Fibroblast of skin of left biceps (primary cell): ENCODE results near the gene BCL7B.
A peak's percentile ranks its signal among the peaks of the same experiment; 100 is the strongest.
"Not testable (repeated sequence)": the region's sequence is repeated elsewhere in the genome, so short reads cannot be mapped to it uniquely, and the experiment has no call there.

ENCODE experiments used
- DNase-seq, 2 experiments: peaks; one replicate each; pipeline ENCODE4 v3.0.0-alpha.2; 2013; ENCODE audit warnings: low read depth in 2 of 2

BCL7B gene

GRCh38 chr7:73535918-73536317, 21.6 kb downstream of the BCL7B start:
- not testable (repeated sequence) for DNase-seq

DNA sequence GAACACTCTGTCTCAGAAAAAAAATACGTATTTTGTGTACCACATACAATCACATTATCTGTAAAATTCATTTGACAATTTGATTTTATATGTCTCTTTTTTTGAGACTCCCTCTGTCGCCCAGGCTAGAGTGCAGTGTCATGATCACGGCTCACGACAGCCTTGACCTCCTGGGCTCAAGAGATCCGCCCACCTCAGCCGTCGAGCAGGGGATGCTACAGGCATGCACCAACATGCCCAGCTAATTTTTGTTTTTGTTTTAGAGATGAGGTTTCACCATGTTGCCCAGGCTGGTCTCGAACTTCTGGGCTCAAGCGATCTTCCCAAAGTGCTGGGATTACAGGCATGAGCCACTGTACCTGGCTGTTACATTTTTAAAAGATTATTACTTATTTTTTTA, 23.7 kb downstream of the BCL7B start:
- no peak for DNase-seq

GRCh38 chr7:73532224-73532623, 25.3 kb downstream of the BCL7B start:
- no peak for DNase-seq

GRCh38 chr7:73530800-73531199, 26.7 kb downstream of the BCL7B start:
- DNase-seq: no peak

GRCh38 chr7:73526896-73527821, 30.3 kb downstream of the BCL7B start:
- no peak for DNase-seq

GRCh38 chr7:73526158-73526494, 31.4 kb downstream of the BCL7B start:
- not testable (repeated sequence) for DNase-seq

- DNase-seq: peak; percentile 96
Observed at GRCh38 chr7:73522105-73522872, 35.2 kb downstream of the BCL7B start, which contains the start of gene BAZ1B. BAZ1B (minus strand) TSS chr7:73522293; CDS start chr7:73521933, 360 bp downstream.

GRCh38 chr7:73521636-73522104, 35.8 kb downstream of the BCL7B start:
- peak in 1 of 2 experiments; percentile 12 for DNase-seq

GRCh38 chr7:73520673-73521635, 36.5 kb downstream of the BCL7B start:
- no peak for DNase-seq

DNA sequence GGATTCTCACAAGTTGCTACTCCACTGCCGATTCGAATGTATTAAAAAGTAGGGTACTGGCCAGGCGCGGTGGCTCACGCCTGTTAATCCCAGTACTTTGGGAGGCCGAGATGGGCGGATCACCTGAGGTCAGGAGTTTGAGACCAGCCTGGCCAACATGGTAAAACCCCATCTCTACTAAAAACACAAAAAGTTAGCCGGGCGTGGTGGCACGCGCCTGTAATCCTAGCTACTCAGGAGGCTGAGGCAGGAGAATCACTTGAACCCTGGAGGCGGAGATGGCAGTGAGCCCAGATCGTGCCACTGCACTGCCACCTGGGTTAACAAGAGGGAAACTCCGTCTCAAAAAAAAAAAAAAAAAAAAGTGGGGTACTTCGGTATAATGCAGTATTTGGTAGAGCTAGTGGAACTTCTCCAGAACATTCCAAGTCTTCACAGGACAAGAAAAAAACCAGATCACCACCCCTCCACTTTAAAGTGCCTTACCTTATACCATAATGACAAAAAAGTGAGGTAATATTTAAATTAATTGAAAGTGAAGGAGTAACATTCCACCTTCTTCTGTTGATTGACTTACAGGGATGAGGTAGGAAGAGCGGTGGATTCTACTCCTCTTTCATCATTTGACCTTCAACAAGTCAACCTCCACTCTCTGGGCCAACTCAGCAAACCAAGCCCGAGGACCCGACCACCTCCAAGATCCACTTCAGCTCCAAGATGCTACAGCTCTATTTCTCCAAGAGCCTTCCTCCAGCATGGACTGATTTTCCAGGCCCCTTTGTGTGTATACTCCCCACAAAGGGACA, 37.4 kb downstream of the BCL7B start:
- no peak for DNase-seq

GRCh38 chr7:73518470-73518869, 39.0 kb downstream of the BCL7B start:
- DNase-seq: no peak

- no peak for DNase-seq
Observed at GRCh38 chr7:73517241-73517995, 40.1 kb downstream of the BCL7B start.

GRCh38 chr7:73515178-73515577, 42.3 kb downstream of the BCL7B start:
- no peak for DNase-seq

DNA sequence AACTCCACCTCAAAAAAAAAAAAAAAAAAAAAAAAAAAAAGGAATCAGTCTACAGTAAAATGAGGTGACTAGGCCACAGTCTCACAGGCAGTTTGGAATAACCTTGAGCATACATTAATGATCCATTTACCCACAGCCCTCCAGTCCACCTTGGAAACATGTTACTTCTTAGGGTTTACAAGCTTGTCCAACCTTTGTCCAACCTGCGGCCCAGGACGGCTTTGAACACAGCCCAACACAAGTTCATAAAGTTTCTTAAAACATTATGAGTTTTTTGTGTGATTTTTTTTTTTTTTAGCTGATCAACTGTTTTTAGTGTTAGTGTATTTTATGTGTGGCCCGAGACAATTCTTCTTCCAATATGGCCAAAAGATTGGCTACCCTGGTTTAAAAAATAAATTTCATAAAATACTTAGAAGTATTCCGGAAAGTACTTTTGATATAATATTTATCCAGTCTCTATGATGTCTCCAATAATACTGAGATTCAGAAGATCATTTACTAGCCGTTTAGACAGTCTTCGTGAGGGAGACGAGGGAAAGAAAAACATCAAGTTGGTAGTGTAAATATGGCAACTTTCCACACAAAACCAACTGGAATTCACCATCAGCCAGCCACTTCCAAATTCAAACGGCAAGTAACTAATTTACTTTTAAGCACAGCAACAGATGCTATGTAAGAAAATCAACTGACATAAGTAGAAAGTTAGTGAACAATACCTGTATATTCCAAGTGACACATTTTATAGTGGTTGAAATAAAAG, 45.3 kb downstream of the BCL7B start:
- DNase-seq: no peak

- DNase-seq: no peak
Observed at GRCh38 chr7:73509463-73509862, 48.0 kb downstream of the BCL7B start.

GRCh38 chr7:73507556-73507955, 49.9 kb downstream of the BCL7B start:
- no peak for DNase-seq

- no peak for DNase-seq
Observed at GRCh38 chr7:73504920-73505319, 52.6 kb downstream of the BCL7B start.

- DNase-seq: no peak
Observed at GRCh38 chr7:73504017-73504416, 53.5 kb downstream of the BCL7B start.

GRCh38 chr7:73503229-73503628, 54.3 kb downstream of the BCL7B start:
- no peak for DNase-seq
